Measurements from ENCODE around the gene BMPR1B. TPM values are rescaled to one million over a fixed set of nuclear protein-coding genes. Genes with fewer than 3 reads are reported as not detected.

BMPR1B gene
- total and polyA plus RNA-seq, 2 of the 8 experiments (the other 6 are each of a cell fraction or from before 2014, with no cell fraction given) = 0.14 to 1.1 TPM

DNA sequence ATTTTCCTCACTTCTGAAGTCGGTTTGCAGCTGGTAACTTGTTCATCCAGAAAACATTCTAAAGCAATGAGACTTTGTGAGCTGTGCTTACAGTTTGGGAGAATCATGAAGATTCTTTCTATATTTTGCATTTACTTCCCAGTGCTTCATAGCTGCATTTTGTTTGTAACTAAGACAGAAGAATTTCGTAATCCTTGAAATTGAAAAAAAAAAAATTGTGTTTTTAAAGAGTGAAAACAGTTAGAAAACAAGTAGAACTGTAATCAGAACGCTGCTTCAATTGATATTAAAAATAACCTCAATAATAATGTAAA, 398.7 kb downstream of the BMPR1B start:
- H4K8ac ChIP-seq (ENCODE audit: extremely low read depth, insufficient read depth, low read length) = no peak overlapping the region
- H3K18ac ChIP-seq (ENCODE audit: extremely low read depth, low read length) = no peak overlapping the region
- no peak overlapping the region for H4K91ac ChIP-seq (replicated peaks; ENCODE audit: insufficient read length, low read length)
- H4K5ac ChIP-seq (ENCODE audit: insufficient read length, low read depth, low read length) = no peak overlapping the region
- DNase-seq (ENCODE audit: low read depth in 1 of 2, low spot score in 2 of 2) = no peak
- ChIA-PET CTCF (ENCODE audit: partially characterized antibody) (interaction anchor here (0.6 to 1.6 kb wide), 11 partner anchors 8 to 1365 kb away, joined by 3 to 9 read pairs (median 3); no protein-coding TSS in a partner anchor), POLR2A (ENCODE audit: partially characterized antibody) (no interaction called here)
- H3K79me2 ChIP-seq (ENCODE audit: control insufficient read depth in 1 of 2, insufficient read depth in 2 of 2, low read length in 2 of 2) = no peaks in the 10 kb centered on the region
- no peaks in the 10 kb centered on the region for H3K23me2 ChIP-seq (ENCODE audit: low read depth, low read length)
- no peak overlapping the region for H3K56ac ChIP-seq (replicated peaks; ENCODE audit: insufficient read length, low read depth, low read length)
- no peaks in the 10 kb centered on the region for H3K79me1 ChIP-seq (ENCODE audit: low read depth, low read length)
- no peak overlapping the region for H3K23ac ChIP-seq (ENCODE audit: insufficient read length)
- H4K20me1 ChIP-seq (replicated peaks in 1 of 2; ENCODE audit: control insufficient read depth in 1 of 2, insufficient read depth in 2 of 2, low read length in 2 of 2) = no peaks in the 10 kb centered on the region
- no peak overlapping the region for H2BK12ac ChIP-seq (ENCODE audit: low read depth, low read length)
- H3K9ac ChIP-seq (replicated peaks in 1 of 4; ENCODE audit: extremely low read depth in 1 of 4, low read depth in 3 of 4, low read length in 3 of 4) = no peak overlapping the region
- peaks cover 0 to 3% (median 1%) of the 10 kb centered on the region in 4 experiments; a peak in 4 of 7 replicates for H3K4me1 ChIP-seq (replicated peaks in 1 of 4; ENCODE audit: control insufficient read depth in 3 of 4, insufficient read depth in 4 of 4, low read length in 3 of 4)
- no peak overlapping the region for H2BK20ac ChIP-seq (ENCODE audit: low read length)
- H3K14ac ChIP-seq (ENCODE audit: insufficient read length) = no peak overlapping the region
- H3K36me3 ChIP-seq (ENCODE audit: control insufficient read depth in 2 of 4, insufficient read depth in 4 of 4, low read length in 3 of 4) = no peaks in the 10 kb centered on the region
- H2BK15ac ChIP-seq (ENCODE audit: low read length) = no peak overlapping the region
- H3K4ac ChIP-seq (replicated peaks; ENCODE audit: insufficient read length, low read depth, low read length) = no peak overlapping the region
- H2BK5ac ChIP-seq (ENCODE audit: low read depth, low read length) = no peak overlapping the region
- no peak overlapping the region for H2BK120ac ChIP-seq (replicated peaks; ENCODE audit: low read depth, low read length)
- no peak overlapping the region for H3K4me2 ChIP-seq (ENCODE audit: insufficient read depth in 1 of 2, low read depth in 2 of 2, low read length in 2 of 2)
- H3K27ac ChIP-seq (ENCODE audit: low read depth, low read length) = no peak overlapping the region
- no peak overlapping the region for H2AFZ ChIP-seq (ENCODE audit: low read length)
- H2AK5ac ChIP-seq (ENCODE audit: low read depth, low read length) = no peak overlapping the region
- WGBS, 2 experiments (ENCODE audit: extremely low coverage in 1 of 2, insufficient coverage in 1 of 2, insufficient read length in 1 of 2, insufficient replicate concordance in 2 of 2, low coverage in 1 of 2, low lambda C conversion rate in 2 of 2, missing lambda C conversion rate in 1 of 2) = 46% methylated on average over 3 of the region's 3 CpGs; no CpG with 5 or more reads in 1 of the 2 experiments
- no peaks in the 10 kb centered on the region for H3K27me3 ChIP-seq (replicated peaks in 1 of 4; ENCODE audit: control insufficient read depth in 3 of 4, extremely low read depth in 1 of 4, insufficient read depth in 3 of 4, low read length in 3 of 4)
- no peaks in the 10 kb centered on the region for H3K9me3 ChIP-seq (ENCODE audit: insufficient read depth in 2 of 2, low read depth in 1 of 2, low read length in 1 of 2)
- FAIRE-seq = no peak
- no peak overlapping the region for H3K4me3 ChIP-seq (ENCODE audit: extremely low read depth in 1 of 4, insufficient read depth in 2 of 4, low read depth in 3 of 4, low read length in 4 of 4)
- TF ChIP-seq POU5F1 (IDR thresholded peaks at IDR 0.05; ENCODE audit: low read depth, low read length) (no peak), ZNF274 (IDR thresholded peaks at IDR 0.05; ENCODE audit: borderline replicate concordance, extremely low read depth, low read length) (no peak), KDM1A (IDR thresholded peaks at IDR 0.05; ENCODE audit: borderline replicate concordance, low read length) (no peak), CHD2 (IDR thresholded peaks at IDR 0.05; ENCODE audit: low read length) (no peak), SP4 (IDR thresholded peaks at IDR 0.05; ENCODE audit: low read length) (no peak), RFX5 (IDR thresholded peaks at IDR 0.05; ENCODE audit: borderline replicate concordance, low read depth, low read length) (no peak), NANOG (IDR thresholded peaks at IDR 0.05; ENCODE audit: insufficient read depth, low read depth, low read length, poor library complexity, severe bottlenecking) (no peak), TAF7 (optimal IDR thresholded peaks at IDR 0.05; ENCODE audit: borderline replicate concordance, low read depth, low read length) (no peak), CBX8 (IDR thresholded peaks at IDR 0.05; ENCODE audit: borderline replicate concordance, low read depth, low read length) (no peak), EGR1 (IDR thresholded peaks at IDR 0.05; ENCODE audit: borderline replicate concordance, low read depth, low read length) (no peak), CREB1 (IDR thresholded peaks at IDR 0.05) (no peak), TAF1 (IDR thresholded peaks at IDR 0.05; ENCODE audit: low read depth, low read length) (no peak), SAP30 (IDR thresholded peaks at IDR 0.05; ENCODE audit: insufficient read depth, insufficient replicate concordance, low read length) (no peak), BACH1 (IDR thresholded peaks at IDR 0.05; ENCODE audit: low read length) (no peak), TBP (IDR thresholded peaks at IDR 0.05; ENCODE audit: low read depth, low read length) (no peak)
- TF ChIP-seq, protein P1, sequence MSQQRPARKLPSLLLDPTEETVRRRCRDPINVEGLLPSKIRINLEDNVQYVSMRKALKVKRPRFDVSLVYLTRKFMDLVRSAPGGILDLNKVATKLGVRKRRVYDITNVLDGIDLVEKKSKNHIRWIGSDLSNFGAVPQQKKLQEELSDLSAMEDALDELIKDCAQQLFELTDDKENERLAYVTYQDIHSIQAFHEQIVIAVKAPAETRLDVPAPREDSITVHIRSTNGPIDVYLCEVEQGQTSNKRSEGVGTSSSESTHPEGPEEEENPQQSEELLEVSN (IDR thresholded peaks at IDR 0.05) = no peak

All from H1 (cell line).